K562 (cell line): ENCODE measurements around the gene OR10G3. TPM values are rescaled to one million over a fixed set of nuclear protein-coding genes. Genes with fewer than 3 reads are reported as not detected.

Experiments used
- ATAC-seq: fragments of 200-7000 bp; cut with Tn5 transposase; 3 replicates; pipeline ENCODE4 v1.9.1; 2020; ENCODE audit warnings: moderate library complexity
- BruUV-seq: library from RNA; stranded (reverse); fragments of 400-500 nt; replicated peaks from 2 replicates; lab custom pipeline; 2021; lab: Mats Ljungman, UMichigan
- CTCF ChIA-PET: fragments of 300-600 bp; formaldehyde crosslinking; extraction: SDS; loops from one replicate; lab custom pipeline; 2021; ENCODE audit warnings: low intra/inter-chr PET ratio; lab: Yijun Ruan, JAX
- POLR2A ChIA-PET: fragments of 300-600, 350-650 bp; sonication (Branson Sonifier 250); formaldehyde crosslinking; extraction: SDS; loops from one replicate; lab custom pipeline; 2021; ENCODE audit warnings: antibody characterized with exemption, inconsistent platforms; lab: Yijun Ruan, JAX
- DNase-seq, 4 experiments: peaks; one replicate each; pipeline versions ENCODE4 v3.0.0 to v3.0.0-alpha.2; 2011 to 2018; ENCODE audit warnings: low spot score in 3 of 4, mixed read lengths in 3 of 4; ENCODE audit errors: extremely low read depth in 1 of 4
- FAIRE-seq: peaks from 2 replicates; lab custom pipeline; 2011; peaks lifted over from hg19 to GRCh38; lab: Jason Lieb, UNC
- H2AFZ ChIP-seq: 2 replicates; pipeline ENCODE4 v1.6.0; 2011; ENCODE audit warnings: low read depth, low read length, control low read depth, inconsistent platforms
- H3K27ac ChIP-seq: fragments of 200-600 bp; 3 replicates; pipeline ENCODE4 v1.8.0; 2011; ENCODE audit warnings: low read depth, mild to moderate bottlenecking, control low read depth, inconsistent platforms, low read length, moderate library complexity, mixed read lengths; ENCODE audit errors: extremely low read depth
- H3K27me3 ChIP-seq, 2 experiments: fragments of 300-600 bp in 1 of 2; 2 replicates in 1 of 2; 3 replicates in 1 of 2; pipeline versions ENCODE4 v1.6.0 to v1.8.0; 2011; ENCODE audit warnings: inconsistent platforms in 2 of 2, low read length in 2 of 2, mild to moderate bottlenecking in 1 of 2, mixed read lengths in 1 of 2, moderate library complexity in 1 of 2; ENCODE audit not compliant: control insufficient read depth in 2 of 2, insufficient read depth in 2 of 2
- H3K36me3 ChIP-seq: fragments of 300-600 bp; 3 replicates; pipeline ENCODE4 v1.8.0; 2011; ENCODE audit warnings: mild to moderate bottlenecking, low read length, inconsistent platforms; ENCODE audit not compliant: control insufficient read depth, insufficient read depth
- H3K4me1 ChIP-seq, 2 experiments: fragments of 200-600 bp in 1 of 2; replicated peaks in 1 of 2; 2 replicates in 1 of 2; 3 replicates in 1 of 2; pipeline versions ENCODE4 v1.5.1 to v1.8.0; 2011; ENCODE audit warnings: inconsistent platforms in 2 of 2, low read length in 2 of 2, mild to moderate bottlenecking in 1 of 2, mixed read lengths in 1 of 2, moderate library complexity in 1 of 2; ENCODE audit not compliant: control insufficient read depth in 2 of 2, insufficient read depth in 2 of 2
- H3K4me2 ChIP-seq: 2 replicates; pipeline ENCODE4 v1.6.1; 2011; ENCODE audit warnings: low read length, control low read depth, inconsistent platforms, mixed read lengths; ENCODE audit not compliant: insufficient read depth
- H3K4me3 ChIP-seq: fragments of 200-600 bp; sonication (generic), shearing (Covaris generic); 2 replicates; pipeline ENCODE4 v1.5.1; 2016; ENCODE audit warnings: control low read depth, inconsistent platforms
- H3K79me2 ChIP-seq: fragments of 200-600 bp; 3 replicates; pipeline ENCODE4 v1.8.0; 2011; ENCODE audit warnings: low read length, inconsistent platforms; ENCODE audit not compliant: control insufficient read depth, insufficient read depth
- H3K9ac ChIP-seq, 2 experiments: 2 replicates each; pipeline versions ENCODE4 v1.6.0 to v1.6.1; 2011; ENCODE audit warnings: low read depth in 2 of 2, low read length in 2 of 2, control low read depth in 1 of 2, inconsistent platforms in 1 of 2, mild to moderate bottlenecking in 1 of 2, mixed read lengths in 1 of 2; ENCODE audit not compliant: insufficient read depth in 1 of 2
- H3K9me1 ChIP-seq: one replicate; pipeline ENCODE4 v1.6.0; 2011; ENCODE audit warnings: inconsistent platforms, mild to moderate bottlenecking, low read length, moderate library complexity; ENCODE audit not compliant: control insufficient read depth, insufficient read depth
- H3K9me3 ChIP-seq: replicated peaks from 2 replicates; pipeline ENCODE4 v1.5.1; 2011; ENCODE audit warnings: low read depth, low read length, inconsistent platforms; ENCODE audit not compliant: control insufficient read depth, insufficient read depth
- H4K20me1 ChIP-seq: replicated peaks from 2 replicates; pipeline ENCODE4 v1.6.1; 2011; ENCODE audit warnings: low read length, inconsistent platforms, mixed read lengths; ENCODE audit not compliant: control insufficient read depth, insufficient read depth
- FOS ChIP-seq: IDR thresholded peaks from 3 replicates; pipeline ENCODE4 v1.6.1; 2011; ENCODE audit not compliant: insufficient read length; ENCODE audit errors: extremely low read depth
- HNRNPUL1 ChIP-seq: fragments of 200-400 bp; formaldehyde crosslinking; IDR thresholded peaks from 2 replicates; pipeline ENCODE4 v1.6.1; 2017; ENCODE audit warnings: low read length
- L3MBTL2 ChIP-seq: fragments of 450-650 bp; IDR thresholded peaks from 2 replicates; pipeline ENCODE4 v1.6.1; 2016; ENCODE audit warnings: mild to moderate bottlenecking, moderate library complexity
- MYBL2 ChIP-seq, 2 experiments: fragments of 450-650 bp in 1 of 2; sonication (generic) in 1 of 2; formaldehyde crosslinking in 1 of 2; IDR thresholded peaks; 2 replicates each; pipeline versions ENCODE4 v1.6.1 to v1.8.1; 2017 to 2022; ENCODE audit warnings: borderline replicate concordance in 1 of 2, inconsistent platforms in 1 of 2, low read depth in 1 of 2, mild to moderate bottlenecking in 1 of 2, missing genetic modification reagents in 1 of 2, moderate library complexity in 1 of 2
- RBM17 ChIP-seq: fragments of 200-400 bp; formaldehyde crosslinking; IDR thresholded peaks from 2 replicates; pipeline ENCODE4 v1.6.1; 2017; ENCODE audit warnings: low read depth, mild to moderate bottlenecking, low read length, borderline replicate concordance
- SMARCA5 ChIP-seq: fragments of 450-650 bp; IDR thresholded peaks from 2 replicates; pipeline ENCODE4 v1.6.1; 2016
- TAF1 ChIP-seq: IDR thresholded peaks from 2 replicates; pipeline ENCODE4 v1.6.1; 2011; ENCODE audit warnings: mild to moderate bottlenecking, low read length, moderate library complexity; ENCODE audit not compliant: insufficient read depth, control insufficient read depth, severe bottlenecking; ENCODE audit errors: extremely low read depth
- ZBTB17 ChIP-seq: fragments of 450-650 bp; formaldehyde crosslinking; IDR thresholded peaks from 2 replicates; pipeline ENCODE4 v1.4.0; 2020; ENCODE audit warnings: mild to moderate bottlenecking
- ZC3H11A ChIP-seq: IDR thresholded peaks from 2 replicates; pipeline ENCODE4 v1.6.1; 2012; ENCODE audit warnings: low read depth, low read length, improper control_type of control experiment
- ZEB2 ChIP-seq: fragments of 450-650 bp; IDR thresholded peaks from 2 replicates; pipeline ENCODE4 v1.6.1; 2016
- ZNF785 ChIP-seq: fragments of 250-450 bp; sonication (Bioruptor Pico); IDR thresholded peaks from 2 replicates; pipeline ENCODE4 v1.4.0; 2020; ENCODE audit warnings: mild to moderate bottlenecking
- WGBS: fragments of 100-300 bp; shearing (Covaris generic); methylation state at CpG from one replicate; pipeline ENCODE4 v1.1.6; 2016; ENCODE audit warnings: low coverage, mixed read lengths; ENCODE audit not compliant: insufficient coverage; ENCODE audit errors: missing lambda C conversion rate; 5-methylcytosine and 5-hydroxymethylcytosine counted together
- in situ Hi-C: fragments of 300-500 bp; cut with MboI; formaldehyde crosslinking; loops from 4 replicates; pipeline ENCODE4 v1.15.0; 2018; ENCODE audit warnings: inconsistent platforms, mixed read lengths
- intact Hi-C: fragments of 100-400 bp; cut with micrococcal nuclease; formaldehyde crosslinking; loops from 2 replicates; pipeline ENCODE4 v1.14.2; 2022
- polyA plus RNA-seq, 8 experiments: library from polyadenylated mRNA; depleted of rRNA in 4 of 8; stranded (reverse) in 5 of 8; unstranded in 3 of 8; fragments of >200 nt; fragmentation: Nextera tagmentation in 2 of 8; fragmentation: Illumina TruSeq in 1 of 8; extraction: Ambion mirVana in 2 of 8; extraction: Trizol in 1 of 8; gene quantifications; 2 replicates each; pipeline versions ENCODE4 v1.2.1 to v1.2.3, GENCODE V29; 2011 to 2014; ENCODE audit warnings: inconsistent platforms in 1 of 8, missing spikeins in 1 of 8
- total RNA-seq, 7 experiments: library from RNA; depleted of rRNA in 6 of 7; stranded (reverse); fragments of >200 nt in 6 of 7; fragmentation: Illumina TruSeq in 2 of 7; extraction: Trizol in 2 of 7; gene quantifications; 2 replicates each; pipeline versions ENCODE4 v1.2.1 to v1.2.3, GENCODE V29; 2011 to 2021; ENCODE audit warnings: low replicate concordance in 1 of 7
- TF ChIP-seq, protein P1 (sequence below): fragments of 250-450 bp; sonication (Bioruptor Pico); IDR thresholded peaks from 2 replicates; pipeline ENCODE4 v1.5.0; 2020; ENCODE audit warnings: mild to moderate bottlenecking, borderline replicate concordance

The OR10G3 gene
- total and polyA plus RNA-seq, 9 of the 15 experiments (the other 6 are each of a cell fraction or from before 2014, with no cell fraction given): not detected

DNA sequence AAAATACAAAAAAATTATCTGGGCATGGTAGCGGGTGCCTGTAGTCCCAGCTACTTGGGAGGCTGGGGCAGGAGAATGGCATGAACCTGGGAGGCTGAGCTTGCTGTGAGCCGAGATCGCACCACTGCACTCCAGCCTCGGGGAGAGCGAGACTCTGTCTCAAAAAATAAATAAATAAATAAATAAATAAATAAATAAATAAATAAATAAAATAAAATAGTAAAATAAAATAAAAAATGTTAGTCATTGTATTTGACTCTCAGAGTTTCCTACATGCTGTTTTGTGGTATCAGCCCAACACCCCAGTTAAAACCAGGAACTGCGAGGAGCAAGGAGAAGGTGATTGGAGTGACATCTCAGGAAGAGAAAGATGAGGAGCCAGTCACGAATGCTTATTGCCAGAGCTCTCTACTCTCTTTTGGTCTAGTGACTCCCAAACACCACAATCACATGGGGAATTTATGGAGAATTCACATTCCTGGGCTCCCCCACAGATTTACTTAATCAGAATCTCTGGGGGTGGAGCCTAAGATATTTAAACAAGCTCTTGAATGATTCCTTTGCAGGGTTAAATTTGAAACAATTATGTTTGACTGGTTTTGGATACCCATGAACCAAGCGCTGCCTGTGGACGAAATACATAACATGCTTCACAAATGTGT lies 38.3 kb downstream of the OR10G3 start:
- Histone ChIP-seq H3K79me2 (no peaks in the 10 kb centered on the region), H4K20me1 (no peaks in the 10 kb centered on the region), H2AFZ (0 out of 2 replicates have a peak overlapping the region, but pooled peaks have one; percentile 32), H3K4me3 (no peak overlapping the region), H3K4me1 (peaks cover 3 to 7% of the 10 kb centered on the region in 2 experiments; a peak in 4 of 5 replicates), H3K27ac (no peak overlapping the region), H3K4me2 (no peak overlapping the region), H3K36me3 (no peaks in the 10 kb centered on the region), H3K9me1 (no peaks in the 10 kb centered on the region), H3K27me3 (no peaks in the 10 kb centered on the region), H3K9me3 (no peaks in the 10 kb centered on the region), H3K9ac (no peak overlapping the region)
- POLR2A ChIA-PET: interaction anchor here (1.0 kb wide), 1 partner anchor 64 kb away, joined by 3 read pairs; no protein-coding TSS in a partner anchor
- in situ Hi-C loops: no loop called here
- DNase-seq (no peak), ATAC-seq (no peak), FAIRE-seq (no peak)
- intact Hi-C loops: no loop called here
- TF ChIP-seq, protein P1, sequence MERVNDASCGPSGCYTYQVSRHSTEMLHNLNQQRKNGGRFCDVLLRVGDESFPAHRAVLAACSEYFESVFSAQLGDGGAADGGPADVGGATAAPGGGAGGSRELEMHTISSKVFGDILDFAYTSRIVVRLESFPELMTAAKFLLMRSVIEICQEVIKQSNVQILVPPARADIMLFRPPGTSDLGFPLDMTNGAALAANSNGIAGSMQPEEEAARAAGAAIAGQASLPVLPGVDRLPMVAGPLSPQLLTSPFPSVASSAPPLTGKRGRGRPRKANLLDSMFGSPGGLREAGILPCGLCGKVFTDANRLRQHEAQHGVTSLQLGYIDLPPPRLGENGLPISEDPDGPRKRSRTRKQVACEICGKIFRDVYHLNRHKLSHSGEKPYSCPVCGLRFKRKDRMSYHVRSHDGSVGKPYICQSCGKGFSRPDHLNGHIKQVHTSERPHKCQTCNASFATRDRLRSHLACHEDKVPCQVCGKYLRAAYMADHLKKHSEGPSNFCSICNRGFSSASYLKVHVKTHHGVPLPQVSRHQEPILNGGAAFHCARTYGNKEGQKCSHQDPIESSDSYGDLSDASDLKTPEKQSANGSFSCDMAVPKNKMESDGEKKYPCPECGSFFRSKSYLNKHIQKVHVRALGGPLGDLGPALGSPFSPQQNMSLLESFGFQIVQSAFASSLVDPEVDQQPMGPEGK (CRISPR knock-in tag): no peak
- TF ChIP-seq HNRNPUL1 (no peak), ZC3H11A (no peak), ZNF785 (no peak), TAF1 (no peak), ZEB2 (no peak), L3MBTL2 (no peak), RBM17 (no peak), SMARCA5 (no peak), FOS (no peak), MYBL2 (IDR thresholded peaks at IDR 0.05; ENCODE audit: low read depth) (no peak), MYBL2 (CRISPR knock-in tag; IDR thresholded peaks at IDR 0.05; ENCODE audit: borderline replicate concordance) (no peak), ZBTB17 (CRISPR knock-in tag) (no peak)
- CTCF ChIA-PET: no interaction called here
- BruUV-seq: no TSS peak
- 76% methylated on average over 5 of the region's 9 CpGs for WGBS
